ENCODE measurements around the gene BPIFA1.
A peak's percentile ranks its signal among the peaks of the same experiment; 100 is the strongest.

GRCh38 chr20:33291830-33292355 is 56.1 kb downstream of the BPIFA1 start:
- TF ChIP-seq POLR2A (IDR thresholded peaks at IDR 0.05) = no peak
- TF ChIP-seq CTCF (IDR thresholded peaks at IDR 0.05) = peak; percentile 43 to 87 (median 66)

All from heart left ventricle (tissue), 13 donors.